ENCODE data around the gene FAM180B.

FAM180B gene

DNA sequence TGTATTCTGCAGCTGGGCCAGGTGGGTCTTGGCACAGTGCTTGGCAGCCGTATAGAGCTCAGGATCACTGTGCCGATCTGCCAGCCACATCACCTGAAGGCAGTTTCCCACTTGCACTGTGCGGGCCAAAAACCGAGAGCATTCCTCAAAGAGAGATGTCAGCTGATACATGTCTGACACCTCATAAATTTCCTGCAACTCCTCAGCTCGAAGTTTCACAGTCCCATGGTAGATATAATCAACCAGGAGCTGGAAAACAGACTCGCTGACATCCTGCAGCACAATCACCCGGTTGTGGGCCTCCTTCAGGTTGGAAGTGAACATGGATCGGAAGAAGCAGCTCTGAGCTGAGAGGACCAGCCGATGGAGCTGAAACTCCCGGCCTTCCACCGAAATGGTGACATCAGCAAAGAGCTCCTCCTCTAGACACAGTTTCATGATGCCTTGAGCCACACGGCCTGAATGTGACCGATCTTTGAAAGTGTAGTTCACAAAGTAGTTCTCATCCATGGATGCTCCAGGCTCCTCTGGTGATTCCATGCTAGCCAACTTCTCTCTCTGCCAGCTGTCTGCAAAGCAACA, 8.9 kb upstream of the FAM180B start:
- TF ChIP-seq POLR2AphosphoS5 (IDR thresholded peaks at IDR 0.05; ENCODE audit: low read depth, low read length): no peak
- no peak for TF ChIP-seq FOXP2 (optimal IDR thresholded peaks at IDR 0.05; ENCODE audit: borderline replicate concordance, extremely low read depth, extremely low read length, insufficient read depth)
- no peak for TF ChIP-seq TAF1 (IDR thresholded peaks at IDR 0.05; ENCODE audit: borderline replicate concordance, insufficient read depth, low read length)
- TF ChIP-seq, protein P1, sequence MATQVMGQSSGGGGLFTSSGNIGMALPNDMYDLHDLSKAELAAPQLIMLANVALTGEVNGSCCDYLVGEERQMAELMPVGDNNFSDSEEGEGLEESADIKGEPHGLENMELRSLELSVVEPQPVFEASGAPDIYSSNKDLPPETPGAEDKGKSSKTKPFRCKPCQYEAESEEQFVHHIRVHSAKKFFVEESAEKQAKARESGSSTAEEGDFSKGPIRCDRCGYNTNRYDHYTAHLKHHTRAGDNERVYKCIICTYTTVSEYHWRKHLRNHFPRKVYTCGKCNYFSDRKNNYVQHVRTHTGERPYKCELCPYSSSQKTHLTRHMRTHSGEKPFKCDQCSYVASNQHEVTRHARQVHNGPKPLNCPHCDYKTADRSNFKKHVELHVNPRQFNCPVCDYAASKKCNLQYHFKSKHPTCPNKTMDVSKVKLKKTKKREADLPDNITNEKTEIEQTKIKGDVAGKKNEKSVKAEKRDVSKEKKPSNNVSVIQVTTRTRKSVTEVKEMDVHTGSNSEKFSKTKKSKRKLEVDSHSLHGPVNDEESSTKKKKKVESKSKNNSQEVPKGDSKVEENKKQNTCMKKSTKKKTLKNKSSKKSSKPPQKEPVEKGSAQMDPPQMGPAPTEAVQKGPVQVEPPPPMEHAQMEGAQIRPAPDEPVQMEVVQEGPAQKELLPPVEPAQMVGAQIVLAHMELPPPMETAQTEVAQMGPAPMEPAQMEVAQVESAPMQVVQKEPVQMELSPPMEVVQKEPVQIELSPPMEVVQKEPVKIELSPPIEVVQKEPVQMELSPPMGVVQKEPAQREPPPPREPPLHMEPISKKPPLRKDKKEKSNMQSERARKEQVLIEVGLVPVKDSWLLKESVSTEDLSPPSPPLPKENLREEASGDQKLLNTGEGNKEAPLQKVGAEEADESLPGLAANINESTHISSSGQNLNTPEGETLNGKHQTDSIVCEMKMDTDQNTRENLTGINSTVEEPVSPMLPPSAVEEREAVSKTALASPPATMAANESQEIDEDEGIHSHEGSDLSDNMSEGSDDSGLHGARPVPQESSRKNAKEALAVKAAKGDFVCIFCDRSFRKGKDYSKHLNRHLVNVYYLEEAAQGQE (IDR thresholded peaks at IDR 0.05; ENCODE audit: insufficient read depth in 1 of 2, low read depth in 2 of 2, low read length in 2 of 2): no peak
- TF ChIP-seq SIN3A (IDR thresholded peaks at IDR 0.05; ENCODE audit: borderline replicate concordance, insufficient read depth, low read length): no peak

DNA sequence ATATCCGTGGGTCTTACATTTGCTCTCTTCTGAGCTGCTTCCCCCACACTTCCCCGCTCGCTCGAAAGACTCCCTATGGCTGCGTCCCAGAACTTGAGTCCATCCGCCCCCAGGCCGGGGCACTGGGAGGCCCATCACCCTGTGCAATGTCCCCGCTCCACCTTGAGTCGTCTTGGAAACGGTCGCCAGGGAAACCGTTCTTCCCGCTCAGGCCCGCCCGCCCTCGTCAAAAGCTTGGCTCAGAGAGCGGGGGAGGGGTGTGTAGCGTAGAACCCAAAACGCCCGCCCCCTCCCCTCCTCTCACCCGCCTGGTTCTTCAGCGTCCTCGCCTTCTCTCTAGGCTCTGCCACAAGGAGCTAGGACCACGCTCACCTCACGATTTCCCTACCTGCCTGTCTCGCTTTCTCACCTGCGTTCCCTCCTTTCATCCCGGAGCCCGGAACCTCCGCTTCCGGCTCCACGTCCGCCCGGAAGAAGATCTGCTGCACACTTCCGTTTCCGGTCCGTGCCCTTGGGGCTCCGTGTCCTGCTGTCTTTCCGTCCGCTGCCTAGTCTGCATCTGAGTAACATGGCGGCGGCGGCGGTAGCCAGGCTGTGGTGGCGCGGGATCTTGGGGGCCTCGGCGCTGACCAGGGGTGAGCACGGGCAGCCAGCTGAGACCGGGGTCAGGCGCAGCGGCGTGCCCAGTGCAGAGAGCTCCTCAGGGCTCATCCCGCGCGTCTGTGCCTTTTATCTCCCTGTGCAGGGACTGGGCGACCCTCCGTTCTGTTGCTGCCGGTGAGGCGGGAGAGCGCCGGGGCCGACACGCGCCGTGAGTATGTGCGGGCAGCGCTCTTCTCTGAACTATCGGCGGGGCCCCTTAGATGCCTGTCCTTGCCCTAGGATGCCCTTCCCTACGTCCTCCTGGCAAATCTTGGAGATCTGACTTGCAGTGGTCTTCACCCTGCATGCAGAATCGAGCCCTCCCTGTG, 7.7 kb upstream of the FAM180B start, which contains the start of the genes KBTBD4 and NDUFS3:
Gene KBTBD4 (minus strand): TSS at position 447 of the 971 bp plus-strand sequence. CDS start 19 bp downstream, at position 428.
Gene NDUFS3 (plus strand): TSS at position 551 of the 971 bp plus-strand sequence. CDS start 18 bp downstream, at position 569.
- TF ChIP-seq TAF1 (IDR thresholded peaks at IDR 0.05; ENCODE audit: borderline replicate concordance, insufficient read depth, low read length): peak; percentile 98
- TF ChIP-seq, protein P1 (IDR thresholded peaks at IDR 0.05; ENCODE audit: insufficient read depth in 1 of 2, low read depth in 2 of 2, low read length in 2 of 2): peak in 1 of 2 experiments; percentile 76; a peak in 3 of 4 replicates
- peak; percentile 85; the same call in 1 of the 2 replicates for TF ChIP-seq SIN3A (IDR thresholded peaks at IDR 0.05; ENCODE audit: borderline replicate concordance, insufficient read depth, low read length)
- peak; percentile 96 for TF ChIP-seq FOXP2 (optimal IDR thresholded peaks at IDR 0.05; ENCODE audit: borderline replicate concordance, extremely low read depth, extremely low read length, insufficient read depth)
- TF ChIP-seq POLR2AphosphoS5 (IDR thresholded peaks at IDR 0.05; ENCODE audit: low read depth, low read length): peak; percentile 94

DNA sequence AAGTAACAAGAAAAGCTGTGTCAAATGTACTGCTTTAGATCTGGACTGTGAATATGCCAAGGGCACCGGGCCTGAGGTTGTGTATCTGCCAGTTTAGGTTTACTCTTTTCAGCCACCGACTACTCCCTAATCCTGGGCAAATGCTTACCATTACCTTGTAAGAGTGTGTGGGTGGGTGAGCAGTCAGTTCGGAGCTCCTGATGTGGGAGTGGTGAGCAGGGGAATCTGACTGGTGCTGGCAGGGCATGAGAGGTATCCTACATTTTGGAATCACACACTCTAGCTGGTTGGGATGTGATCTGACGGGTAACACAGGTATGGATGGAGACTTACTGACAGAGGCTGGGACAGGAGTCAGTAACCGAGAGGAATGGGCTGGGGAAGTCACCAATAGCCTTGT, 2.6 kb upstream of the FAM180B start:
- TF ChIP-seq, protein P1 (IDR thresholded peaks at IDR 0.05; ENCODE audit: insufficient read depth in 1 of 2, low read depth in 2 of 2, low read length in 2 of 2): no peak
- TF ChIP-seq SIN3A (IDR thresholded peaks at IDR 0.05; ENCODE audit: borderline replicate concordance, insufficient read depth, low read length): no peak
- no peak for TF ChIP-seq TAF1 (IDR thresholded peaks at IDR 0.05; ENCODE audit: borderline replicate concordance, insufficient read depth, low read length)
- no peak for TF ChIP-seq POLR2AphosphoS5 (IDR thresholded peaks at IDR 0.05; ENCODE audit: low read depth, low read length)
- TF ChIP-seq FOXP2 (optimal IDR thresholded peaks at IDR 0.05; ENCODE audit: borderline replicate concordance, extremely low read depth, extremely low read length, insufficient read depth): no peak

DNA sequence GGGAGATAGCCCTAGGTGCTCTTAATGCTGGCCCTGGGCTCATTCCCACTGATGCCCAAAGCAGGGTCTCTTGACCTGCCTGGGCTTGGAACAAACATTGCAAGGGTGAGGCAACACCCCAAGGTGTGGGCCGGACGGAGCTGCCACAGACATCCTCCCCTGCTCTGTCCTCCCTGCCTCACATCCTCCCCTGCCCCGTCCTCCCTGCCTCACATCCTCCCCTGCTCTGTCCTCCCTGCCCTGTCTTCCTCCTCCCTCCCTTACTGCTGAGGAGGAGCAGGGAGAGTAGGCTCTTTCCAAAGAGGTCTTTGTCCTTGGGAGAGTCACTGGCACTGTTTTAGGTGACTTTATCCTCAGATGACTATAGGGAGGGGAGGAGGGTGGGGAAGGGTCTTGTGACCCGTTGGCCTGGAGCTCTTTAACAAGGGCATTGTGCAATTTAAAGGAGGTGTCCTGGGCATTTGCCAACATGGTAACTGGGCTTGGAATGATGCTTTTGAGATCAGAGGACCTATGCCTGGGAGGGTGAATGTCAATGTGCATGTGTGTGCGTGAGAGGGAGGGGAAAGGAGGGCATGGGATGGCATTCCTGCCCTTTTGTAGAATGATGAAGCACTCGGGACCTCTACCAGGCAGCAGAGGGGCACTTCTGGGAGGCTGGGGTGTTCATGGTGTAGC, 700 bp downstream of the FAM180B start:
- no peak for TF ChIP-seq TAF1 (IDR thresholded peaks at IDR 0.05; ENCODE audit: borderline replicate concordance, insufficient read depth, low read length)
- TF ChIP-seq POLR2AphosphoS5 (IDR thresholded peaks at IDR 0.05; ENCODE audit: low read depth, low read length): no peak
- TF ChIP-seq, protein P1 (IDR thresholded peaks at IDR 0.05; ENCODE audit: insufficient read depth in 1 of 2, low read depth in 2 of 2, low read length in 2 of 2): no peak
- TF ChIP-seq SIN3A (IDR thresholded peaks at IDR 0.05; ENCODE audit: borderline replicate concordance, insufficient read depth, low read length): no peak
- no peak for TF ChIP-seq FOXP2 (optimal IDR thresholded peaks at IDR 0.05; ENCODE audit: borderline replicate concordance, extremely low read depth, extremely low read length, insufficient read depth)

Measured in PFSK-1 (cell line).